ENCODE data around the gene PTPRG.
"Not testable (repeated sequence)": the region's sequence is repeated elsewhere in the genome, so short reads cannot be mapped to it uniquely, and the experiment has no call there.

The PTPRG gene

GRCh38 chr3:61748288-61748687, 186.9 kb downstream of the PTPRG start:
- DNase-seq (ENCODE audit: extremely low read depth, low read depth), result no peak
- no peak overlapping the region for H3K4me3 ChIP-seq (replicated peaks; ENCODE audit: low read depth, low read length)
- no peak for TF ChIP-seq CTCF (IDR thresholded peaks at IDR 0.05; ENCODE audit: low read depth, low read length, missing control alignments)

- DNase-seq (ENCODE audit: extremely low read depth, low read depth), result no peak
- H3K4me3 ChIP-seq (replicated peaks; ENCODE audit: low read depth, low read length), result no peak overlapping the region
- no peak for TF ChIP-seq CTCF (IDR thresholded peaks at IDR 0.05; ENCODE audit: low read depth, low read length, missing control alignments)
Measured at GRCh38 chr3:61750766-61751165, 189.4 kb downstream of the PTPRG start.

DNA sequence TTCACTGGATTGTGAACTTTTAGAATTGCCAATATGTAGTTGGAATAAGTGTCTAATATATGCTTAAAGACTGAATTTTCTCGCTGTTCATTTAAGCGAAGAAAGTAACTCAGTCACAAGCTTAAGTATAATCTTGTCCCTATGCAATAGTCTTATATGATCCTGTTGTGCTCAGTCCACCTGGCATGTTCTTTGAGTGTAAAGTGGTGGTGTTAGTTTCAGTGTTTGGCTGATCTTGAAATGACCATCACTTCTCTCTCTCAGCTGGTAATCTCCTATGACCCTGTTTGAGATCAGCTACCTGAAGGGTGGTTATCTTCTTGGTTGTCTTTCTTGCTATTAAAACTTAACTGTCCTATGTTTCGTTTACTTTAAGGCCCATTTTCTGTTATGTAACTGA, 197.5 kb downstream of the PTPRG start:
- DNase-seq (ENCODE audit: extremely low read depth, low read depth), result no peak
- H3K4me3 ChIP-seq (replicated peaks; ENCODE audit: low read depth, low read length), result no peak overlapping the region
- TF ChIP-seq CTCF (IDR thresholded peaks at IDR 0.05; ENCODE audit: low read depth, low read length, missing control alignments), result no peak

DNA sequence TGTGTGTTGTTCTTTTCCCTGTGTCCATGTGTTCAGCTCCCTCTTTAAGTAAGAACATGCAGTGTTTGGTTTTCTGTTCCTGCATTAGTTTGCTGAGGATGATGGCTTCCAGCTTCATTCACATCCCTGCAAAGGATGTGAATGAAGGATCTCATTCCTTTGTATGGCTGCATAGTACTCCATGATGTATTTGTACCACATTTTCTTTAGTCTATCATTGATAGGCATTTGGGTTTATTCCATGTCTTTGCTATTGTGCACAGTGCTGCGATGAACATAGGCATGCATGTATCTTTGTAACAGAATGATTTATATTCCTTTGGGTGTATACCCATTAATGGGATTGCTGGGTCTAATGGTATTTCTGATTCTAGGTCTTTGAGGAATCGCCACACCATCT, 199.4 kb downstream of the PTPRG start:
- not testable (repeated sequence) for H3K4me3 ChIP-seq (replicated peaks; ENCODE audit: low read depth, low read length); DNase-seq (ENCODE audit: extremely low read depth, low read depth)

GRCh38 chr3:61761694-61762430, 200.5 kb downstream of the PTPRG start:
- no peak for TF ChIP-seq CTCF (IDR thresholded peaks at IDR 0.05; ENCODE audit: low read depth, low read length, missing control alignments)
- DNase-seq (ENCODE audit: extremely low read depth, low read depth), result no peak
- H3K4me3 ChIP-seq (replicated peaks; ENCODE audit: low read depth, low read length), result no peak overlapping the region

DNA sequence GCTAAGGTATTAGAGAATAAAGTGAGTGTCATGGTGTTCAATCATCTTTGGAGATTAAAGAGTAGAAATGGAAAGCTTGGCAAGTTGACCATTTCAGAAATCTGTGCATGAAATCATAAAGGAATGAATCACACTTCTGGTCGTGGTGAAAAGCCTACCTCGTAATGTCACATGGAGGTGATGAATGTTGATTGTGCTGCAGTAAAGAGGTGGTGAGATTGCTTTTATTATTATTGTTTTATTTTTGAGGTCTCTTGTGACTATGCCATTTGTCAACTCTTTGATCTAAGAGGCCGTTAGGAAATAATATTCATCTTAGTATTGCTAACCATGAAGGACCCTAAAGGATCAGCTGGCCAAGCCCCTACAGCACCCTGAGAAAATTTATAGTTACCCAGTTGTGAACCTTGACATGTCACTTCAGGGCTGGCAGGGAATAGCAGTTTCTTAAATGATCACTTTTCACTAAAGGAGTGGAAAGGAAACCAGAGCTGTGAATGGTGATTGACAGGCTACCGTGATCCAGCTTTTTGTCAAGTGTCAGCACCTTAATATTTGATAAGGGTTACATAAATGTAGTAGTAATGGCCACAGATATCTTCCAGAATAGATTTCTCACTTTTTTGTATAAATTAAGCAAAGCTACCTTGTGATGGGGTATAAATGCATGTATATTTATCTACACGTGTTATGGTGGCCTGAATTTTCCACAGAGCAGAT, 203.9 kb downstream of the PTPRG start:
- no peak for DNase-seq (ENCODE audit: extremely low read depth, low read depth)
- no peak for TF ChIP-seq CTCF (IDR thresholded peaks at IDR 0.05; ENCODE audit: low read depth, low read length, missing control alignments)
- no peak overlapping the region for H3K4me3 ChIP-seq (replicated peaks; ENCODE audit: low read depth, low read length)

- no peak for DNase-seq (ENCODE audit: extremely low read depth, low read depth)
- no peak overlapping the region for H3K4me3 ChIP-seq (replicated peaks; ENCODE audit: low read depth, low read length)
- no peak for TF ChIP-seq CTCF (IDR thresholded peaks at IDR 0.05; ENCODE audit: low read depth, low read length, missing control alignments)
Measured at GRCh38 chr3:61768284-61769037, 207.1 kb downstream of the PTPRG start.
